ENCODE results near the gene CPA4.

The CPA4 gene

GRCh38 chr7:130367088-130367755, 74.3 kb downstream of the CPA4 start:
- DNase-seq, result no peak

- DNase-seq, result no peak
Measured at GRCh38 chr7:130367836-130368746, 75.1 kb downstream of the CPA4 start.

- no peak for DNase-seq
Measured at GRCh38 chr7:130369110-130369711, 76.2 kb downstream of the CPA4 start.

GRCh38 chr7:130369831-130370550, 77.0 kb downstream of the CPA4 start:
- no peak for DNase-seq

- no peak for DNase-seq
Measured at GRCh38 chr7:130371046-130371445, 78.1 kb downstream of the CPA4 start.

- no peak for DNase-seq
Measured at GRCh38 chr7:130372402-130373165, 79.6 kb downstream of the CPA4 start.

Measured in cortex of kidney (tissue), 1 donor.